Neural cell (in vitro differentiated cells): ENCODE results near the gene SERPINB6.

Experiments
- EP300 ChIP-seq: fragments of 450-650 bp; conservative IDR thresholded peaks from 2 replicates; pipeline ENCODE4 v1.6.1; 2014; ENCODE audit warnings: antibody characterized with exemption, mild to moderate bottlenecking, moderate library complexity; ENCODE audit not compliant: poor library complexity, severe bottlenecking
- TF ChIP-seq, protein P1 (sequence below): fragments of 450-650 bp; IDR thresholded peaks from 2 replicates; pipeline ENCODE4 v1.5.1; 2014; ENCODE audit warnings: antibody characterized with exemption, mild to moderate bottlenecking, moderate library complexity; ENCODE audit not compliant: poor library complexity, severe bottlenecking
- TF ChIP-seq, protein P2 (sequence below): IDR thresholded peaks from 2 replicates; pipeline ENCODE4 v1.6.1; 2012; ENCODE audit warnings: borderline replicate concordance

DNA sequence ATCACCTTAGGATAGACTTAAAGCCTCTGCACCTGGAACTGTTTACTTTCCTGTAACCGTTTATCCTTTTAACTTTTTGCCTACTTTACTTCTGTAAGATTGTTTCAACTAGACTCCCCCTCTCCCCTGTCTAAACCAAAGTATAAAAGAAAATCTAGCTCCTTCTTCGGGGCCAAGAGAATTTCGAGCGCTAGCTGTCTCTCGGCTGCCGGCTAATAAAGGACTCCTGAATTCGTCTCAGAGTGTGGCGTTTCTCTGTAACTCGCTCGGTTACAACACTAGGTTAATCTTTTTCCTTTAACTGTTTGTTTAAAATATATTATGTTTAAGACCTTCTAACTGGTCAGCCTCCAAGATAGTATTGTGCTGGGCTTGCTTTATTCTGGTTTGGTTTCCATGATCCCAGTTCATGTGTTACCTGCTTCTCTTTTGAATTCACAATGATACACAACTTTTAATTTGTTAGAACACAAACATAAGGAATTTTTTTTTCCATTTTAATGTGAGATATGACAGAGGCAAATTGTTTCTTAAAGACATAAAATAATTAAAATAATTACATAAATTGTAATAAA, 19.7 kb upstream of the SERPINB6 start:
- TF ChIP-seq EP300 = no peak
- TF ChIP-seq, protein P1, sequence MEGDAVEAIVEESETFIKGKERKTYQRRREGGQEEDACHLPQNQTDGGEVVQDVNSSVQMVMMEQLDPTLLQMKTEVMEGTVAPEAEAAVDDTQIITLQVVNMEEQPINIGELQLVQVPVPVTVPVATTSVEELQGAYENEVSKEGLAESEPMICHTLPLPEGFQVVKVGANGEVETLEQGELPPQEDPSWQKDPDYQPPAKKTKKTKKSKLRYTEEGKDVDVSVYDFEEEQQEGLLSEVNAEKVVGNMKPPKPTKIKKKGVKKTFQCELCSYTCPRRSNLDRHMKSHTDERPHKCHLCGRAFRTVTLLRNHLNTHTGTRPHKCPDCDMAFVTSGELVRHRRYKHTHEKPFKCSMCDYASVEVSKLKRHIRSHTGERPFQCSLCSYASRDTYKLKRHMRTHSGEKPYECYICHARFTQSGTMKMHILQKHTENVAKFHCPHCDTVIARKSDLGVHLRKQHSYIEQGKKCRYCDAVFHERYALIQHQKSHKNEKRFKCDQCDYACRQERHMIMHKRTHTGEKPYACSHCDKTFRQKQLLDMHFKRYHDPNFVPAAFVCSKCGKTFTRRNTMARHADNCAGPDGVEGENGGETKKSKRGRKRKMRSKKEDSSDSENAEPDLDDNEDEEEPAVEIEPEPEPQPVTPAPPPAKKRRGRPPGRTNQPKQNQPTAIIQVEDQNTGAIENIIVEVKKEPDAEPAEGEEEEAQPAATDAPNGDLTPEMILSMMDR = no peak
- TF ChIP-seq, protein P2, sequence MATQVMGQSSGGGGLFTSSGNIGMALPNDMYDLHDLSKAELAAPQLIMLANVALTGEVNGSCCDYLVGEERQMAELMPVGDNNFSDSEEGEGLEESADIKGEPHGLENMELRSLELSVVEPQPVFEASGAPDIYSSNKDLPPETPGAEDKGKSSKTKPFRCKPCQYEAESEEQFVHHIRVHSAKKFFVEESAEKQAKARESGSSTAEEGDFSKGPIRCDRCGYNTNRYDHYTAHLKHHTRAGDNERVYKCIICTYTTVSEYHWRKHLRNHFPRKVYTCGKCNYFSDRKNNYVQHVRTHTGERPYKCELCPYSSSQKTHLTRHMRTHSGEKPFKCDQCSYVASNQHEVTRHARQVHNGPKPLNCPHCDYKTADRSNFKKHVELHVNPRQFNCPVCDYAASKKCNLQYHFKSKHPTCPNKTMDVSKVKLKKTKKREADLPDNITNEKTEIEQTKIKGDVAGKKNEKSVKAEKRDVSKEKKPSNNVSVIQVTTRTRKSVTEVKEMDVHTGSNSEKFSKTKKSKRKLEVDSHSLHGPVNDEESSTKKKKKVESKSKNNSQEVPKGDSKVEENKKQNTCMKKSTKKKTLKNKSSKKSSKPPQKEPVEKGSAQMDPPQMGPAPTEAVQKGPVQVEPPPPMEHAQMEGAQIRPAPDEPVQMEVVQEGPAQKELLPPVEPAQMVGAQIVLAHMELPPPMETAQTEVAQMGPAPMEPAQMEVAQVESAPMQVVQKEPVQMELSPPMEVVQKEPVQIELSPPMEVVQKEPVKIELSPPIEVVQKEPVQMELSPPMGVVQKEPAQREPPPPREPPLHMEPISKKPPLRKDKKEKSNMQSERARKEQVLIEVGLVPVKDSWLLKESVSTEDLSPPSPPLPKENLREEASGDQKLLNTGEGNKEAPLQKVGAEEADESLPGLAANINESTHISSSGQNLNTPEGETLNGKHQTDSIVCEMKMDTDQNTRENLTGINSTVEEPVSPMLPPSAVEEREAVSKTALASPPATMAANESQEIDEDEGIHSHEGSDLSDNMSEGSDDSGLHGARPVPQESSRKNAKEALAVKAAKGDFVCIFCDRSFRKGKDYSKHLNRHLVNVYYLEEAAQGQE = no peak
